Measurements from ENCODE around the gene KIF3B. TPM values are rescaled to one million over a fixed set of nuclear protein-coding genes. Genes with fewer than 3 reads are reported as not detected.

KIF3B gene
- total and polyA plus RNA-seq, 8 donors, result 11.0 to 35.4 (median 25.7) TPM

DNA sequence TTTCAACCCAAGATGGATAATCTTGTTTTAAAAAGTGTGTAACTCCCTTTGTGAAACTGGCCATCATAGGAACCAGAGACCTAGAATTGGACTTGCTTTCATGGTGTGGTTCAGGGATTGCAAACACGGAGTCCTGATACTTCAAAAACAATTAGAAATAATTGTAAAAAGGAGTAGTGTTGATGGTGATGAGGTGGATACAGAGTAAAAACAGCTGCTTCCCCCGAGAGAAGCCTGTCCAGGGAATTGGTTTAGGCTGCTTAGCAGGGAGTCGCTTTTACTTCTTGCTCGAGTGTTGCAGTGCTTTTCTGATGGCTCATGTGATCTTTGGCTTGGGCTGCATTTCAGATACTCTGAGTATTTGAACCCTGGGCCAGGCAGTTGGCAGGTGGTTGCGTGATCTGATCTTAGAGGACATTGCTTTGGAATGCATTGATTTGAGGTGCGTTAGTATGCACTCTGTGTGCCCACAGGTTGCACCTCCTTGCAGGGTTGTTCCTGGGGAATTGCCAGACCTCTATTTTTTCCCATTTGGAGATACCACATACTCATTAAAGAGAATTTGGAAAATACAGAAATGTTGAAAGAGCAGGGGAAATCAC lies 19.5 kb downstream of the KIF3B start:
- DNase-seq (no peak), FAIRE-seq (no peak), ATAC-seq (peak in 2 of 4 donors; percentile 22 to 26)
- no peaks in the 10 kb centered on the region for H3K9me3 ChIP-seq
- 43 to 52% methylated on average over 6 of the region's 6 CpGs for WGBS, 2 donors
- TF ChIP-seq, protein P1, sequence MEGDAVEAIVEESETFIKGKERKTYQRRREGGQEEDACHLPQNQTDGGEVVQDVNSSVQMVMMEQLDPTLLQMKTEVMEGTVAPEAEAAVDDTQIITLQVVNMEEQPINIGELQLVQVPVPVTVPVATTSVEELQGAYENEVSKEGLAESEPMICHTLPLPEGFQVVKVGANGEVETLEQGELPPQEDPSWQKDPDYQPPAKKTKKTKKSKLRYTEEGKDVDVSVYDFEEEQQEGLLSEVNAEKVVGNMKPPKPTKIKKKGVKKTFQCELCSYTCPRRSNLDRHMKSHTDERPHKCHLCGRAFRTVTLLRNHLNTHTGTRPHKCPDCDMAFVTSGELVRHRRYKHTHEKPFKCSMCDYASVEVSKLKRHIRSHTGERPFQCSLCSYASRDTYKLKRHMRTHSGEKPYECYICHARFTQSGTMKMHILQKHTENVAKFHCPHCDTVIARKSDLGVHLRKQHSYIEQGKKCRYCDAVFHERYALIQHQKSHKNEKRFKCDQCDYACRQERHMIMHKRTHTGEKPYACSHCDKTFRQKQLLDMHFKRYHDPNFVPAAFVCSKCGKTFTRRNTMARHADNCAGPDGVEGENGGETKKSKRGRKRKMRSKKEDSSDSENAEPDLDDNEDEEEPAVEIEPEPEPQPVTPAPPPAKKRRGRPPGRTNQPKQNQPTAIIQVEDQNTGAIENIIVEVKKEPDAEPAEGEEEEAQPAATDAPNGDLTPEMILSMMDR (IDR thresholded peaks at IDR 0.05), result no peak
- H3K4me3 ChIP-seq, result no peak overlapping the region
- H3K27ac ChIP-seq, result peak overlapping the region in 2 of 4 donors; percentile 14 to 19
- no peaks in the 10 kb centered on the region for H3K27me3 ChIP-seq
- intact Hi-C loops (cut with DNase I), result no loop called here
- no peaks in the 10 kb centered on the region for H3K36me3 ChIP-seq
- peaks cover under 1 to 11% (median 5%) of the 10 kb centered on the region in 3 donors for H3K4me1 ChIP-seq

DNA sequence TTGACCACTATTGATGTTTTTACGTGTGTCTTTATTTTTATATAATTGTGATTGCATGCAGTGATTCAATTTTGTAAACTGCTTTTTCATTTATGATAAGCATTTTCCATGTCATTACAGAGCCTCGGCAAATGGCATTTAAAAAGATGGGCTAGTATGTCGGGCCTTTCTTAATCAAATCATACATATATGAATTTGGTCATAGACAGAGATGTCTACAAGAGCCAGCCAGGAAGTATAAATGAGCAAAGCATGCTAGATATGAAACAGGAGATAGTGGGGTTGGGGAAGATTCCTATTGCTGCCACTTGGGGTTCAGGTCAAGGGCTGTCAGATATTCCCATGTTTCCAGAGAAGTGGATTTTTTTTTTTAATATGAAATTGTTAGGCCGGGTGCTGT lies 20.0 kb downstream of the KIF3B start:
- Histone ChIP-seq H3K9me3 (no peaks in the 10 kb centered on the region), H3K4me1 (peaks cover 5 to 16% (median 10%) of the 10 kb centered on the region in 3 donors), H3K36me3 (no peaks in the 10 kb centered on the region), H3K27ac (no peak overlapping the region), H3K27me3 (no peaks in the 10 kb centered on the region), H3K4me3 (no peak overlapping the region)
- WGBS, 2 donors, result 64 to 70% methylated on average over 4 of the region's 4 CpGs
- FAIRE-seq (no peak), DNase-seq (no peak), ATAC-seq (no peak)
- TF ChIP-seq, protein P1 (IDR thresholded peaks at IDR 0.05), result no peak
- intact Hi-C loops (cut with DNase I), result no loop called here

DNA sequence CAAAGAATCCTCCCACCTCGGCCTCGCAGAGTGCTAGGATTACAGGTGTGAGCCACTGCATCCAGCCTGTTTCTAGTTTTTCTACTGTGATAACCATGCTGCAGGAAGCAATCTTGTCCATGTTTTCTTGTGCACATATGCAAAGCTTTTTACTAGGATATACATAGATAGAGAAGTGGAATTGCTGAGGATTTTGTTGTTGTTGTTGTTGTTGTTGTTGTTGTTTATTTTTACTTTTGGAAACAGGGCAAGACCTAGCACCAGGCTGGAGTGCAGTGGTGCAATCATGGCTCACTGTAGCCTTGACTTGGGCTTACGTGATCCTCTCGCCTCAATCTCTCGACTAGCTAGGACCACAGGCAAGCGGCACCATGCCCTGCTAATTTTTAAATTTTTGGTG lies 23.2 kb downstream of the KIF3B start:
- H3K4me3 ChIP-seq, result no peak overlapping the region
- no peak for ATAC-seq
- H3K36me3 ChIP-seq, result no peaks in the 10 kb centered on the region
- H3K27ac ChIP-seq, result no peak overlapping the region
- WGBS, 2 donors, result 97% methylated on average over 6 of the region's 6 CpGs
- no peak for FAIRE-seq
- no peak for DNase-seq
- no peaks in the 10 kb centered on the region for H3K9me3 ChIP-seq
- intact Hi-C loops (cut with DNase I), result no loop called here
- TF ChIP-seq, protein P1 (IDR thresholded peaks at IDR 0.05), result no peak
- no peaks in the 10 kb centered on the region for H3K27me3 ChIP-seq
- peaks cover 7 to 23% (median 15%) of the 10 kb centered on the region in 3 donors for H3K4me1 ChIP-seq

DNA sequence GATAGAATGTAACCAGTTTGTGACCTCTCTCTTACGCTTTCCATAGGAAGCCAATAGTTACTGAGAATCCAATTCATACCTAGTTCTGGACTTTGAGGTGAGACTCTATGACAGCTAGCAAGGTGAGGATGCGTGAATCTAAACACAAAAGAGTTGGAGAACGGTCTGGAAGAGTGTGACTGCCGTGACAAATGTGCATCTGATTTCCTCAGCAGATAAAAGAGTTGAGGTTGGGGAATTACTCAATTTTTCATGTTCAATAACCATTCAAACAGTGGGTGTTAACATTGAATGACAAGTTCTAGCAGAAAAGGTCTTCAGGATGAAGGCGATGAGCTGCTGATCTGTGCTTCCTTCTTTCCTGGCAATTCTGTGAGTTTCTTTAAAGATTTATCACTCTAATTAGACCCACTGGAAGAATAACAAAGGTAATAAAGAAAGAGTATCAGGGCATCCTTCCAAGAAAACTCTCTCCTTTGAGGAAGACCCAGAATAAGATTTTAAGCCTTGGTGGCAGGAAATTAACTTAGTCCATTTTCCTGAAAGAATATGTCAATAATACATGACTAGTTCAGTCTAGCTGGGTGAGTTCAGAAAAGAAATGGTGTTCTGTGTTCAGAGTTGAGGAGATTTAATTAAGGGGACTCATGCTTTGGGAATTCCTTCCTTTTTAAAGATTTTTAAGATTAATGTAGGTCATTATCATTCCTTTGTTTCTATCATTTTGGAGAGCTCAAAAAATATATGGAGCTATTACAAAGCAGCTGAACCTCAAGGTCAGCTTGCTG lies 24.5 kb downstream of the KIF3B start:
- Histone ChIP-seq H3K27me3 (no peaks in the 10 kb centered on the region), H3K9me3 (no peaks in the 10 kb centered on the region), H3K4me1 (peaks cover 7 to 21% (median 15%) of the 10 kb centered on the region in 3 donors), H3K36me3 (no peaks in the 10 kb centered on the region), H3K4me3 (no peak overlapping the region), H3K27ac (peak overlapping the region in 2 of 4 donors; percentile 22 to 41)
- FAIRE-seq (no peak), ATAC-seq (peak; percentile 12 to 36 (median 24)), DNase-seq (no peak)
- TF ChIP-seq, protein P1 (IDR thresholded peaks at IDR 0.05), result no peak
- intact Hi-C loops (cut with DNase I), result no loop called here
- WGBS, 2 donors, result 71 to 76% methylated on average over 5 of the region's 5 CpGs

DNA sequence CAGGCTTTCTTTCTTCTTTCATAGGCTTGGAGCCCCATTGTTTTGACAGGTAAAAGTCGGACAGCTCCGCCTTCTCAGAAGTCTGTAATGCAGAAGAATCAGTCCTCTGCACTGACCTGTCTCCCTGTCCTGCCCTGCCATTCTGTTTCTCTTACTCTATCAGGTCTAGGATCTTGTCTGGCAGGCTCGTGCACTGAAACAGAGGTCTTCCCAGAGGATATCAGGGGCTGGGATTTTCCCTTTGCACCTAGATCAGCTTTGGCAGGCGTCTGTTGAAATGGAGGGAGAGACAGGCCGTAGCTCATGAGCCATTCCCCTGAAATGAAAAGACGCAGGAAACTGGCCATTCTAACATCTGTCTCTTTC lies 25.0 kb downstream of the KIF3B start:
- ATAC-seq (peak; percentile 32 to 76 (median 49)), DNase-seq (no peak), FAIRE-seq (no peak)
- intact Hi-C loops (cut with DNase I), result no loop called here
- Histone ChIP-seq H3K4me3 (no peak overlapping the region), H3K9me3 (no peaks in the 10 kb centered on the region), H3K27me3 (no peaks in the 10 kb centered on the region), H3K27ac (peak overlapping the region in 2 of 4 donors; percentile 22 to 41), H3K4me1 (peaks cover 7 to 21% (median 15%) of the 10 kb centered on the region in 3 donors), H3K36me3 (no peaks in the 10 kb centered on the region)
- WGBS, 2 donors, result 16 to 17% methylated on average over 6 of the region's 6 CpGs
- TF ChIP-seq, protein P1 (IDR thresholded peaks at IDR 0.05), result no peak

All from pancreas (tissue), 10 donors.